Measurements from ENCODE around the gene FNTB.

Gene FNTB

GRCh38 chr14:64983439-64984310 lies 3.0 kb upstream of the FNTB start:
- DNase-seq = no peak

- no peak for DNase-seq
These were observed 708 bp downstream of the FNTB start for GRCh38 chr14:64987438-64987767.

- DNase-seq = no peak
These were observed 3.6 kb downstream of the FNTB start for GRCh38 chr14:64990296-64990695.

- DNase-seq = no peak
These were observed 4.2 kb downstream of the FNTB start for GRCh38 chr14:64990939-64991338.

- DNase-seq = no peak
These were observed 5.7 kb downstream of the FNTB start for GRCh38 chr14:64992328-64992885.

GRCh38 chr14:64993266-64993930 lies 6.7 kb downstream of the FNTB start:
- no peak for DNase-seq

GRCh38 chr14:64994540-64994939 lies 7.8 kb downstream of the FNTB start:
- DNase-seq = no peak

GRCh38 chr14:64995291-64995690 lies 8.6 kb downstream of the FNTB start:
- DNase-seq = no peak

GRCh38 chr14:64997108-64997794 lies 10.6 kb downstream of the FNTB start:
- no peak for DNase-seq

- DNase-seq = no peak
These were observed 11.8 kb downstream of the FNTB start for GRCh38 chr14:64998455-64998931.

GRCh38 chr14:65000898-65001591 lies 14.3 kb downstream of the FNTB start:
- no peak for DNase-seq

GRCh38 chr14:65001723-65002122 lies 15.0 kb downstream of the FNTB start:
- DNase-seq = no peak

- DNase-seq = no peak
These were observed 16.0 kb downstream of the FNTB start for GRCh38 chr14:65002586-65003210.

- DNase-seq = no peak
These were observed 16.7 kb downstream of the FNTB start for GRCh38 chr14:65003394-65003793.

- no peak for DNase-seq
These were observed 19.6 kb downstream of the FNTB start for GRCh38 chr14:65006261-65006721.

GRCh38 chr14:65007202-65007601 lies 20.5 kb downstream of the FNTB start:
- no peak for DNase-seq

GRCh38 chr14:65010211-65010931 lies 23.7 kb downstream of the FNTB start:
- no peak for DNase-seq

GRCh38 chr14:65011538-65011937 lies 24.8 kb downstream of the FNTB start:
- DNase-seq = no peak

GRCh38 chr14:65012353-65012752 lies 25.7 kb downstream of the FNTB start:
- no peak for DNase-seq

- DNase-seq = no peak
These were observed 28.7 kb downstream of the FNTB start for GRCh38 chr14:65015391-65015790.

- no peak for DNase-seq
These were observed 29.8 kb downstream of the FNTB start for GRCh38 chr14:65016471-65016870.

Measured in amniotic stem cell (primary cell).